Subcutaneous adipose tissue (tissue), 4 donors: ENCODE measurements around the gene SLC50A1. TPM values are rescaled to one million over a fixed set of nuclear protein-coding genes. Genes with fewer than 3 reads are reported as not detected.

Source experiments
- CTCF ChIP-seq: fragments of 450-650 bp; IDR thresholded peaks from one replicate; pipeline ENCODE4 v1.5.1; 2016; ENCODE audit warnings: low read depth, mild to moderate bottlenecking, control low read depth, antibody characterized with exemption, moderate library complexity
- total RNA-seq, 4 donors: library from RNA; depleted of rRNA; stranded (reverse); fragments of >200 nt; gene quantifications; one replicate each; pipeline ENCODE4 v1.1.0, GENCODE V29; 2016

SLC50A1 gene
- total RNA-seq, 4 donors from 2014 or later = 21.2 to 34.2 (median 23.7) TPM

GRCh38 chr1:155131856-155132255 lies 3.8 kb upstream of the SLC50A1 start:
- TF ChIP-seq CTCF = no peak

DNA sequence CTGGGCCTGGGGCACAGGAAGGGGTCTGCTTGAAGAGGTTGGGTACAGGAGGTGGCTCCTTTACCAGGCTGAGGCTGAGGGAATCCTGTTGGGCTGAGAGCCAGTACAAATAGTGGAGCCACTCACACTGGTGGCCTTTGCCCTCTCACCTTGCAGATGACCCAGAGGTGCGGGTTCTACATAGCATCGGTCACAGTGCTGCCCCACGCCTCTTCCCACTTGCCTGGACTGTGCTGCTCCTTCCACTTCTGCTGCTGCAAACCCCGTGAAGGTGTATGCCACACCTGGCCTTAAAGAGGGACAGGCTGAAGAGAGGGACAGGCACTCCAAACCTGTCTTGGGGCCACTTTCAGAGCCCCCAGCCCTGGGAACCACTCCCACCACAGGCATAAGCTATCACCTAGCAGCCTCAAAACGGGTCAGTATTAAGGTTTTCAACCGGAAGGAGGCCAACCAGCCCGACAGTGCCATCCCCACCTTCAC lies 1.8 kb upstream of the SLC50A1 start:
- TF ChIP-seq CTCF = no peak

DNA sequence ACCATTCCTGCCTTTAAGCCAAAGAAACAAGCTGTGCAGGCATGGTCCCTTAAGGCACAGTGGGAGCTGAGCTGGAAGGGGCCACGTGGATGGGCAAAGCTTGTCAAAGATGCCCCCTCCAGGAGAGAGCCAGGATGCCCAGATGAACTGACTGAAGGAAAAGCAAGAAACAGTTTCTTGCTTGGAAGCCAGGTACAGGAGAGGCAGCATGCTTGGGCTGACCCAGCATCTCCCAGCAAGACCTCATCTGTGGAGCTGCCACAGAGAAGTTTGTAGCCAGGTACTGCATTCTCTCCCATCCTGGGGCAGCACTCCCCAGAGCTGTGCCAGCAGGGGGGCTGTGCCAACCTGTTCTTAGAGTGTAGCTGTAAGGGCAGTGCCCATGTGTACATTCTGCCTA lies 1.3 kb upstream of the SLC50A1 start:
- TF ChIP-seq CTCF = no peak

GRCh38 chr1:155134880-155135414 lies 705 bp upstream of the SLC50A1 start:
- TF ChIP-seq CTCF = no peak

DNA sequence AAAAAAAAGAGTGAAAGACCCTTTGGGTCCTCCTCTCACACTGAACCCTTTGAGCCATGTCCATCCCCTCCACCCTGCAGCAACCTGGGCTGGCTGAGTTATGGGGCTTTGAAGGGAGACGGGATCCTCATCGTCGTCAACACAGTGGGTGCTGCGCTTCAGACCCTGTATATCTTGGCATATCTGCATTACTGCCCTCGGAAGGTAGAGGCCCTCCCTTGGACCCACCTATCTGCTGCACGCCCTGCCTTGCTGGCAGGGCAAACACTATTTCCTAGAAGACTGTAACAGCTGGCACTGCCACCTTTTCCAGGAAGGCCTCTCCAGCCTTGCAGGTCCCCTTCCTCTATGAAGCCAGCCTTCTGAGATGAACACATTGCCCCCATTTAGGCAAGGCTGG lies 1.1 kb downstream of the SLC50A1 start:
- no peak for TF ChIP-seq CTCF

DNA sequence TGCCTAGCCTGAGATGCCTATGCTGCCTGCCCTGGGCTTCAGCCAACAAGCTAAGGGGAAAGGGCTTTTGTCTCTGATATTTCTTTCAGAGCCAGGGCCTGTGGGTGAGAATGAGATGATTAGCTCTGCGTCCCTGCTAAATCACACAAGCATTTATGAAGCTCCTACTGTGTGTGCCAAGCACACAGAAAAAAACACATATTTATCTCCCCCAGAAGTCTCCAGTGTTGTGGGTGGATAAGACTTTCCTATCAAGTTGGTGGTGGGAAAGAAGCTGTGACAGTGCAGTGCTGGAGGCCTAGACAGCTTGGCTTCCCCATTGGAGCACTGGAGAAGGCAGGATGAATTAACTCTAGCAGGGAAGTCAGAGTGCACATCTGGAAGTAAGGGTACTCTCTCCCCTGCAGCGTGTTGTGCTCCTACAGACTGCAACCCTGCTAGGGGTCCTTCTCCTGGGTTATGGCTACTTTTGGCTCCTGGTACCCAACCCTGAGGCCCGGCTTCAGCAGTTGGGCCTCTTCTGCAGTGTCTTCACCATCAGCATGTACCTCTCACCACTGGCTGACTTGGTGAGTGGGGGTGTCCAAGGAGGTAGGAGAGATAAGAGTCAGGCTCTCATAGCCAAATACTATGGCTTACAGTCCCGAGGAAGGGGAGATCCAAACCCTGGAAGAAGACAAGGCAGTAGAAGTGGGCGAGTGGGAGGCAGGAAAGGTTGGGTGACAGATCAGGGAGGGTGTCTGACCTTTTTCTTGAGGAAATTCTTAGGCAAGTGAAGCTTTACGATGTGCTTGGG lies 1.7 kb downstream of the SLC50A1 start:
- TF ChIP-seq CTCF = no peak

GRCh38 chr1:155139895-155140629 lies 4.4 kb downstream of the SLC50A1 start, which contains the start of gene DPM3:
Gene DPM3, minus strand, starts transcription at chr1:155140531. Its CDS starts 291 bp downstream, at chr1:155140240.
- no peak for TF ChIP-seq CTCF
